HEK293T (cell line): ENCODE results near the gene SETD5.
"Not testable (repeated sequence)": the region's sequence is repeated elsewhere in the genome, so short reads cannot be mapped to it uniquely, and the experiment has no call there.

Experiments
- CTCF ChIA-PET: fragments of 350-600 bp; formaldehyde crosslinking; extraction: SDS; loops from one replicate; lab custom pipeline; 2021; ENCODE audit warnings: antibody characterized with exemption, inconsistent platforms; lab: Yijun Ruan, JAX
- POLR2A ChIA-PET: fragments of 350-600 bp; formaldehyde crosslinking; extraction: SDS; loops from one replicate; lab custom pipeline; 2020; ENCODE audit warnings: antibody characterized with exemption, inconsistent platforms; lab: Yijun Ruan, JAX
- DNase-seq: peaks from one replicate; pipeline ENCODE4 v3.0.0; 2012; ENCODE audit warnings: mixed read lengths; ENCODE audit errors: extremely low spot score
- ARNT ChIP-seq: fragments of 450-650 bp; IDR thresholded peaks from 2 replicates; pipeline ENCODE4 v1.6.1; 2017; ENCODE audit warnings: mild to moderate bottlenecking
- BHLHE40 ChIP-seq: fragments of 450-650 bp; IDR thresholded peaks from 2 replicates; pipeline ENCODE4 v1.6.1; 2016; ENCODE audit warnings: mild to moderate bottlenecking, moderate library complexity, borderline replicate concordance
- CTBP1 ChIP-seq: fragments of 450-650 bp; IDR thresholded peaks from 2 replicates; pipeline ENCODE4 v1.6.1; 2016; ENCODE audit warnings: borderline replicate concordance
- ELF4 ChIP-seq: fragments of 450-650 bp; IDR thresholded peaks from 2 replicates; pipeline ENCODE4 v1.6.1; 2017; ENCODE audit warnings: antibody characterized with exemption
- FOXA1 ChIP-seq: fragments of 450-650 bp; IDR thresholded peaks from 2 replicates; pipeline ENCODE4 v1.6.1; 2016; ENCODE audit warnings: mild to moderate bottlenecking
- FOXK2 ChIP-seq: fragments of 450-650 bp; IDR thresholded peaks from 2 replicates; pipeline ENCODE4 v1.6.1; 2016; ENCODE audit warnings: mild to moderate bottlenecking
- FOXM1 ChIP-seq: fragments of 450-650 bp; IDR thresholded peaks from 2 replicates; pipeline ENCODE4 v1.6.1; 2017; ENCODE audit warnings: mild to moderate bottlenecking, borderline replicate concordance
- HDGF ChIP-seq: fragments of 450-650 bp; IDR thresholded peaks from 2 replicates; pipeline ENCODE4 v1.6.1; 2017; ENCODE audit warnings: antibody characterized with exemption, borderline replicate concordance
- L3MBTL2 ChIP-seq: fragments of 450-650 bp; conservative IDR thresholded peaks from 2 replicates; pipeline ENCODE4 v1.6.1; 2016; ENCODE audit warnings: mild to moderate bottlenecking
- LEF1 ChIP-seq: fragments of 450-650 bp; IDR thresholded peaks from 2 replicates; pipeline ENCODE4 v1.6.1; 2017; ENCODE audit warnings: mild to moderate bottlenecking, borderline replicate concordance
- NFRKB ChIP-seq: fragments of 450-650 bp; IDR thresholded peaks from 2 replicates; pipeline ENCODE4 v1.6.1; 2016; ENCODE audit warnings: mild to moderate bottlenecking, moderate library complexity
- SP1 ChIP-seq: fragments of 450-650 bp; IDR thresholded peaks from 2 replicates; pipeline ENCODE4 v1.6.1; 2017
- SUZ12 ChIP-seq: fragments of 450-650 bp; IDR thresholded peaks from 2 replicates; pipeline ENCODE4 v1.6.1; 2016; ENCODE audit warnings: mild to moderate bottlenecking
- TARDBP ChIP-seq: fragments of 450-650 bp; IDR thresholded peaks from 2 replicates; pipeline ENCODE4 v1.6.1; 2016
- ZNF384 ChIP-seq: fragments of 450-650 bp; IDR thresholded peaks from 2 replicates; pipeline ENCODE4 v1.6.1; 2016
- TF ChIP-seq, protein P1 (sequence below): fragments of 450-650 bp; IDR thresholded peaks from 2 replicates; pipeline ENCODE4 v1.6.1; 2016

SETD5 gene

GRCh38 chr3:9476935-9477334 is 79.5 kb downstream of the SETD5 start:
- DNase-seq = no peak
- ChIA-PET POLR2A (no interaction called here), CTCF (no interaction called here)
- TF ChIP-seq FOXK2 (no peak), FOXM1 (no peak), LEF1 (no peak), SUZ12 (no peak)
- TF ChIP-seq, protein P1, sequence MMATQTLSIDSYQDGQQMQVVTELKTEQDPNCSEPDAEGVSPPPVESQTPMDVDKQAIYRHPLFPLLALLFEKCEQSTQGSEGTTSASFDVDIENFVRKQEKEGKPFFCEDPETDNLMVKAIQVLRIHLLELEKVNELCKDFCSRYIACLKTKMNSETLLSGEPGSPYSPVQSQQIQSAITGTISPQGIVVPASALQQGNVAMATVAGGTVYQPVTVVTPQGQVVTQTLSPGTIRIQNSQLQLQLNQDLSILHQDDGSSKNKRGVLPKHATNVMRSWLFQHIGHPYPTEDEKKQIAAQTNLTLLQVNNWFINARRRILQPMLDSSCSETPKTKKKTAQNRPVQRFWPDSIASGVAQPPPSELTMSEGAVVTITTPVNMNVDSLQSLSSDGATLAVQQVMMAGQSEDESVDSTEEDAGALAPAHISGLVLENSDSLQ = no peak

DNA sequence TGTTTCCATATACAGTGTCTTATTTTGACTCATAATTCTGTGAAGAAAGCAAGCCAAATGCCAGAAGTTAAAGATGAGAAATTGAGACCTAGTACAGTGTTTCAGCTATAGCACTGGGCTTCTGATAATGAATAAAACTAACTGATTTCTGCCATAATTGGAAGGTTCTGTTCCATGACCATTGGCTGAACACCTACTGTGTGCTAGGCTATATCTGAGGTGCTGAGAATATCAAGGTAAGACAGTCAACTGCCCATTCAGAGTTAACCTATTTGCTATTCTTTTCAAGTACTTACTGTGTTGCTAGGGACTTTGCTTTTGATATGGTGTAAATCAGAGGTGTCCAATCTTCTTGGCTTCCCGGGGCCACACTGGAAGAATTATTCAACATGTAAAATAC is 82.8 kb downstream of the SETD5 start:
- no peak for TF ChIP-seq LEF1
- TF ChIP-seq L3MBTL2 = no peak
- no peak for TF ChIP-seq ELF4
- no peak for TF ChIP-seq HDGF
- TF ChIP-seq ZNF384 = no peak
- TF ChIP-seq ARNT = no peak
- no peak for TF ChIP-seq SUZ12
- no peak for TF ChIP-seq FOXM1
- TF ChIP-seq SP1 = no peak
- no peak for TF ChIP-seq TARDBP
- no peak for TF ChIP-seq FOXA1
- no peak for TF ChIP-seq FOXK2
- no peak for TF ChIP-seq BHLHE40
- TF ChIP-seq, protein P1 = no peak
- TF ChIP-seq NFRKB = no peak
- no peak for TF ChIP-seq CTBP1
- no peak for DNase-seq
- CTCF ChIA-PET = interaction anchor here (1.0 kb wide), 1 partner anchor 20 kb away, joined by 5 read pairs; no protein-coding TSS in a partner anchor
- POLR2A ChIA-PET = no interaction called here

- no peak for TF ChIP-seq LEF1
- TF ChIP-seq, protein P1 = peak; percentile 23; the same call in 1 of the 2 replicates
- ChIA-PET POLR2A (no interaction called here), CTCF (no interaction called here)
- DNase-seq = no peak
These were observed 87.8 kb downstream of the SETD5 start for GRCh38 chr3:9485248-9485647.

DNA sequence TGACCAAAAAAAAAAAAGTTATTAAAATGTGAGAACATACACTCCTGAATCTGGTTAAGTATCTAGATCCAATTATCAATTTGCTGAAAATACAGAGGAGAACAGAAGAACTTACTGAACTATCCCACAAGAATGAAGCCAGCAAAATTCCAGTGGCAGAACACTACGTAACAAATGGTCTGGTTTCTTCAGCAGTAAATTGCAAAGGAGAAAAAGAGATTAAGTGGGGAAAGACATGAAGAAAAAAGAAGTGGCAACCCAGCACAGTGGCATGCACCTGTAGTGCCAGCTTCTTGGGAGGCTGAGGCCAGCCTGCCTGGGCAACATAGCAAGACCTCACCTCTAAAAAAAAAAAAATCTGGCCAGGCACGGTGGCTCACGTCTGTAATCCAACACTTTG is 94.1 kb downstream of the SETD5 start:
- ChIA-PET POLR2A (interaction anchor here (0.6 kb wide), 1 partner anchor 10 kb away, joined by 3 read pairs; no protein-coding TSS in a partner anchor), CTCF (no interaction called here)
- DNase-seq = no peak
- TF ChIP-seq ZNF384 = peak; percentile 25; the same call in 1 of the 2 replicates
- TF ChIP-seq FOXA1 = no peak

DNA sequence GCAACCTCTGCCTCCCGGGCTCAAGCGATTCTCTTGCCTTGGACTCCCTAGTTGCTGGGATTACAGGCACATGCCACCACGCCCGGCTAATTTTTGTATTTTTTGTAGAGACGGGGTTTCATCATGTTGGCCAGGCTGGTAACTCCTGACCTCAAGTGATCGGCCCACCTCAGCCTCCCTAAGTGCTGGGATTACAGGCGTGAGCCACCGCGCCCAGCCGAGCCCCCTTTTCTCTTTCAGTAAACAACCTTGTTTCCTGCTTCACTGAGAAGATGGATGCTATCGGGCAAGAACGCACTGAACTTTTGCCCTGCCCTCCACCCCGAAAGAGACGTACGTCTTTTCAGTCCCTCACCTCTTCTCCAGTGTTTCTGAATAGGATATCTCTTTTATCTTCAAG is 96.6 kb downstream of the SETD5 start:
- DNase-seq = not testable (repeated sequence)
- CTCF ChIA-PET = interaction anchor here (0.9 kb wide), 1 partner anchor 140 kb away, joined by 3 read pairs; no protein-coding TSS in a partner anchor
- POLR2A ChIA-PET = interaction anchor here (2.2 kb wide), 1 partner anchor 131 kb away, joined by 9 read pairs; the partner anchor contains the start of gene THUMPD3

DNA sequence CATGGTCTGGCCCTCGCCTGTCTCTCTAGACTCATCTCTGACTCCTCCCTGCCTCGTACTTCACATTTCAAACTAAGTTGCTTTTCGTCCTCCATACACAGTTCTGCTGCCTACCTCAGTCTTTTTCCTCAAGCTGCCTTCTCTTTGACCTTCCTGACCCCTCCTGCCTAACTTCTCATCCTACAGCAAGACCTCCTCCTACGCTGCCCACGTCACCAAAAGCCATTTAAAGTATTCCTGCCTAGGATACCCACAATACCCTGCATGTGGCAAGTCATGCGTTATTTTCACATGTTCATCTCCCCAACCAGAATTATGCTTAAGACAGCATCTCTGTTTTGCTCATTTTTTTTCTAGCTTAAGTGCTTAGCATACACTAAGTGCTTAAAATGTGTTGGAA is 99.5 kb downstream of the SETD5 start:
- TF ChIP-seq SP1 (no peak), TARDBP (no peak), ELF4 (no peak), FOXA1 (no peak), NFRKB (no peak), CTBP1 (no peak), L3MBTL2 (no peak), HDGF (no peak), LEF1 (no peak), SUZ12 (no peak), ZNF384 (no peak), ARNT (no peak), BHLHE40 (no peak), FOXM1 (no peak), FOXK2 (no peak)
- TF ChIP-seq, protein P1 = no peak
- no peak for DNase-seq
- CTCF ChIA-PET = no interaction called here
- POLR2A ChIA-PET = no interaction called here
